Fibroblast of the aortic adventitia (primary cell): Measurements from ENCODE around the gene DIAPH3. TPM values are rescaled to one million over a fixed set of nuclear protein-coding genes. Genes with fewer than 3 reads are reported as not detected.

ENCODE experiments used
- DNase-seq: peaks from one replicate; pipeline ENCODE4 v3.0.0-alpha.2; 2010; ENCODE audit warnings: low read depth
- H3K4me3 ChIP-seq: 2 replicates; pipeline ENCODE4 v1.5.1; 2011; ENCODE audit warnings: low read depth, mild to moderate bottlenecking, control low read depth, low read length, moderate library complexity
- total RNA-seq: library from RNA; depleted of rRNA; stranded (reverse); fragments of >200 nt; gene quantifications from 2 replicates; pipeline ENCODE4 v1.2.3, GENCODE V29; 2012; ENCODE audit warnings: low replicate concordance
- TF ChIP-seq, protein P1 (sequence below): IDR thresholded peaks from 2 replicates; pipeline ENCODE4 v1.5.1; 2011; ENCODE audit warnings: mild to moderate bottlenecking, low read length, control low read depth, inconsistent platforms; ENCODE audit not compliant: insufficient read depth

Gene DIAPH3
- total RNA-seq, 1 donor: 40.9 TPM

DNA sequence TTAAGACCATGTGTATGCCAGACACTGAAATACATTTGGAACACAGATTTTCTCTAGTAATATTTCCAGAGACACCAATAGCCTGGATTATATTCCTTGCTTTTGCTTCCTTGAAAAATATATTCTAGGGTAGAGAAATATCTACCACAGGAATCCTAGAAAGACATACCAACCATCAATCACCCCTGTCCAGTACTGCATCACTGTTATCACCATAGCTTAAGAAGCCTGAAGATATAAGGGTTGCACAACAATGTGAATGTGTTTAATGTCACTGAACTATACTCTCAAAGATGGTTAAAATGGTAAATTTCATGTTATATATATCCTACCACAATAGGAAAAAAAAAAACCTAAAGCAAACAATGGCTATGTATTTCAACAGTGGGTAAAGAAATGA, 163.6 kb downstream of the DIAPH3 start:
- TF ChIP-seq, protein P1, sequence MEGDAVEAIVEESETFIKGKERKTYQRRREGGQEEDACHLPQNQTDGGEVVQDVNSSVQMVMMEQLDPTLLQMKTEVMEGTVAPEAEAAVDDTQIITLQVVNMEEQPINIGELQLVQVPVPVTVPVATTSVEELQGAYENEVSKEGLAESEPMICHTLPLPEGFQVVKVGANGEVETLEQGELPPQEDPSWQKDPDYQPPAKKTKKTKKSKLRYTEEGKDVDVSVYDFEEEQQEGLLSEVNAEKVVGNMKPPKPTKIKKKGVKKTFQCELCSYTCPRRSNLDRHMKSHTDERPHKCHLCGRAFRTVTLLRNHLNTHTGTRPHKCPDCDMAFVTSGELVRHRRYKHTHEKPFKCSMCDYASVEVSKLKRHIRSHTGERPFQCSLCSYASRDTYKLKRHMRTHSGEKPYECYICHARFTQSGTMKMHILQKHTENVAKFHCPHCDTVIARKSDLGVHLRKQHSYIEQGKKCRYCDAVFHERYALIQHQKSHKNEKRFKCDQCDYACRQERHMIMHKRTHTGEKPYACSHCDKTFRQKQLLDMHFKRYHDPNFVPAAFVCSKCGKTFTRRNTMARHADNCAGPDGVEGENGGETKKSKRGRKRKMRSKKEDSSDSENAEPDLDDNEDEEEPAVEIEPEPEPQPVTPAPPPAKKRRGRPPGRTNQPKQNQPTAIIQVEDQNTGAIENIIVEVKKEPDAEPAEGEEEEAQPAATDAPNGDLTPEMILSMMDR: no peak
- DNase-seq: no peak
- H3K4me3 ChIP-seq: no peak overlapping the region

DNA sequence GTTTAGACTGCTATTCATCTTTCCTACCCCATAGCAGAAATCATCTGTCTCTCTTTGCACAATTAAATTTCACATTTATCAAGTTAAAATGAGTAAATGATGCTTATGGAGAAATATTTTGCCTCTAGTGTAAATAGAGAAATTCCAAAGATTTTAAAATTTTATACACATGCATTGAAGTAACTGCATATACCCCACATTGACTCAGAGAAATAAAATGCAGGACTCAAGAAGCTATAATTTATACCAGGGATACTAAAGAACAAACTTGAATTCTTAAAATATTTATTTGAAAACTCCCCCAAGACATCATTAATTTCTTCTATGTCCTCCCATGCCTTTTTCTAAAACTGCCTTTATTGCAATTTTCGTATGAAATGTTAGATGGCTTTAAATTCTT, 165.8 kb downstream of the DIAPH3 start:
- no peak for DNase-seq

DNA sequence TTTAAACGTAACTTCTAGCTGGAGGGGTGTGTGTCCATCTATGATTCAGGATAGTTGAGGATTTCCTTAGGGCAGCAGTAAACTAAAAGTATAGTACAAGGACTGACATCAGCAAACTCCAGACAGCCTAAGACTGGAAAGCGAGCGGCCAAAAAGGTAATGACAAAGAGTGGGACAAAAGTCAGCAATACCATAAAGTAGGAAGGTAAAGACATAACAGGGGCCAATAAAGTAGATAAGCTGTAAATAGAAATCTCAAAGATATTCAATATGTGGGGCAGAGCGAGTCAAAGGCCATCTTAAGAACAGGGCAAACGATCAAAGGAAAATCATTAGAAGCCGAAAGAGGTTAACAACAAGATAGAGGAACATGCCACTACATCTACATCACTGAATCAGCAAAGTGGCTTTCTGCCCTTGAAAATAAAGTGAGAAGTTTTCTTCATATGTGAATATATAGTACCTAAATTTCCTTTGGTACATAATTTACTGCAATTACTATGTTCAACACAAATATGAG, 167.2 kb downstream of the DIAPH3 start:
- TF ChIP-seq, protein P1: no peak
- no peak overlapping the region for H3K4me3 ChIP-seq
- DNase-seq: no peak

More for the DNA sequence above, 165.8 kb downstream of the DIAPH3 start:
- H3K4me3 ChIP-seq: no peak overlapping the region
- TF ChIP-seq, protein P1: no peak

DNA sequence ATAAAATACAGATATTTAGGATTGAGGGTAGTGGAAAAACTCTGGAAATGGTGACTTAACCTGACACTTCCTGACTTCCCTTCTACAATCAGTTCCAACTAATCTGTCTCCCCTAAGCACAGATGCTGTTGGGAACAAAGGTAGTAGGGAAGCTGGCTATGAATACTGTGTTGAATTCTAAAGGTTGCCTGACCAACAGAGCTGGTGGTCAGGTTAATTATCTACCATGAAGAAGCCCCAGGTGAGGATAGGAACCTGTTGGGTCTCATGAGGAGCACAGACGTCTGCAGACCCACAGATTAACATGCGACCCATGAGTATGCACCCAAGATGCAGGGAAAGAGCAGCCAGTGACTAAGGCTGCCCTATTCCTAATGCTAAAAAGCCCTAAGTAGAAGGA, 172.3 kb downstream of the DIAPH3 start:
- no peak overlapping the region for H3K4me3 ChIP-seq
- no peak for DNase-seq
- TF ChIP-seq, protein P1: no peak

DNA sequence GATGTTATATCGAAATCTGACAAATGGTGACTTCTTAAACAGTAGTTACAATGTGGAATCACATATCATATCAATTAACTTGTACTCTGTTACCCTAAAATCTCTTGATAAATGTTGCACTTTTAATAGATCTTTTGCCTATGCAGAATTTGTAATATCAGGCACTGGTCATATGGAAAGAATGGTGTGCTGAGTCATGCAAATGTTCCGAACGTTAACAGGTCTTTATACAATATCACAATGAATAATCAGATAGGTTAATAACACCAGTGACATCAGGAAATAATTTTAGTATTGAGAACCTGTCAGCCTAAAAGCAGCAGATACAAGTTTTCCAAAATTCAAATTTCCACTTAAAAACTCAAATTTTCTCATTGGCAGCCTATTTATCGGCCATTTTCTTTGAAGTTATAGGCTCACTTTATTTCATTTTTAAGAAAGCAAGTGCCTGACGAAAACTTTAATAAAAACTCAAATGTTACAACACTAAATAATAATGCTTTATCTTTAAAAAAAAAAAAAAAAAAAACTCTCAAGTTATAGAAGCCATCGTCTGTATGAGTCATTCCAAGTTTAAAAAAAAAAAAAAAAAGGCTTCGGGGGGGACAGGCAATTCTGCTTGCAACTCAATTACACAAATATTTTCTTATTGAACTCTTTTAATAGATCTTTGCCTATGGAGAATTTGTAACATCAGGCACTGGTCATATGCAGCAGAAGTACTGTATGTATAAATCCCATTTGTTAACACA, 180.9 kb downstream of the DIAPH3 start:
- TF ChIP-seq, protein P1: no peak
- no peak overlapping the region for H3K4me3 ChIP-seq
- DNase-seq: peak; percentile 41

DNA sequence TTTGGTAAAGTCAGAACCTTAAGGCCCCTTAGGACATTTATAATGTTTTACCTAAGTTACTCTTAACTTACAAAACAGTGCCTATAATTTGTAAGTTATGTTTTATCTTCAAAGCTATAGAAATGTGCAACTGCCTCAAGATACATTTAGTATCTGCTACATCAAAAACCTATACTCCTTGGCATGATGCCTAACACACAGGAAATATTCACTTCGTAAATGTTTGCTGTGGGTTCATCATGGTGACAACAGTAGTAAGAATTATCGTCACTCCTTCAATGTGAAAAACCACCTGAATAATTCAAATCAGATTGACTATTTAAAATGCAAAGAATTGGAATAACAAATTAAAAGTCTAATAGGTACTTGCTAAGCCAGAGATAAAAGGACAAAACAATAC, 184.1 kb downstream of the DIAPH3 start:
- H3K4me3 ChIP-seq: no peak overlapping the region
- no peak for DNase-seq
- TF ChIP-seq, protein P1: no peak

DNA sequence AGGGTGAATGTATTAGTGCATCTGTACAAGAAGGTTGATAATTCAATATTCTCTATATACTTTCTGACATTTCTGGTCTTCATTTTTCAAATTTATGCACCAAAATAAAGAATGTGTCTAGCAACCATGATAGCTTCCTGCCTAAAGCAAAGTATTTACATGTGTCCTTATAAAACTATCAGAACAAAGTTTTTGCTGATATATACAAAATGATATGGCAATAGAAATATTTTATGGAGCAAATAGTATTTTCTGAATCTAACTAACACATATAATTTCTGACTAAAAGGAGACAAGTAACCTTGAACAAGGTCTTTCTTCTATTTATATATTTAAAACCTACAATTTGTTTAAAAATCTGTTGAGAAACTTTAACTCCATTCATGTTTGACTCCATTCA, 184.9 kb downstream of the DIAPH3 start:
- TF ChIP-seq, protein P1: no peak
- H3K4me3 ChIP-seq: no peak overlapping the region
- no peak for DNase-seq
